ENCODE data around the gene AK8.

AK8 gene

DNA sequence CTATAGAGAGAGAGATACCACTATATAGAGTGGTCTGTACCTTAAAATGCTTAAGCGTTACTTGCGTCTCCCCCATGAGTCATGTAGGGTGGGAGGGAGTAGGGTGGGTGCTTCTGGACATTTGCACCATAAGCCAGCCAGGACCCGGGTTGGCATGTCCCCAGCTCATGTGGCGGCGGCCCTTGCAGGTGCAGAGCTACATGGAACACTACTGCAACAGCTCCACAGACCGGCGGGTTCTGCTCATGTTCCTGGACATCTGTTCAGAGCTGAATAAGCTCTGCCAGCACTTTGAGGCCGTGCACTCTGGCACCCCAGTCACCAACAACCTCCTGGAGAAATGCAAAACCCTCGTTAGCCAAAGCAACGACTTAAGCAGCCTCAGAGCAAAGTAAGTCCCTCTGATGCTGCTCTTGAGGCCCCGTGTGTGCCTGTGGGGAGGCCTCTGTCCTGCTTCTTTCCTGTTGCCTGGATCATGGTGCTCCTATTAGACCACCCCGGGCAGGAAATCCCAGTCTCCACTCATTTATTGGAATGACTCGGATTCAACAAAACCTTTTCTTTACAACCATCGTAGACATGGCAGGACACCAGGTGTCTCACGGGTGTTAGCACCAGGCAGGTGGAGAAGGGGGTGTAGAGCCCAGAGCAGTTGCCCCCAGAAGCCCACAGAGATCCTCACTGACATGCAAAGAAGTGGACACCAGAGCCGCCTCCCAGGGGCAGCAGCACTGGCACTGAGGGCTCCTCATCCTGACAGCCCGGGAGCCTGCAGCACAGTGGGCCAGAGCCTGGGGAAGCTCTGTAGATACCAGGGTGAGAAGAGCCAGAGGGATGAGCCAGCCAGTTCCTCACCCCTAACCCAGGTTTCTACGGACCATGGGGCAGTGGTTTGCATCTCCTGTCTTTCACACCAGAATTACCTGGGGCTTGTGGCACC lies 9.4 kb upstream of the AK8 start:
- DNase-seq (ENCODE audit: low spot score) = no peak

DNA sequence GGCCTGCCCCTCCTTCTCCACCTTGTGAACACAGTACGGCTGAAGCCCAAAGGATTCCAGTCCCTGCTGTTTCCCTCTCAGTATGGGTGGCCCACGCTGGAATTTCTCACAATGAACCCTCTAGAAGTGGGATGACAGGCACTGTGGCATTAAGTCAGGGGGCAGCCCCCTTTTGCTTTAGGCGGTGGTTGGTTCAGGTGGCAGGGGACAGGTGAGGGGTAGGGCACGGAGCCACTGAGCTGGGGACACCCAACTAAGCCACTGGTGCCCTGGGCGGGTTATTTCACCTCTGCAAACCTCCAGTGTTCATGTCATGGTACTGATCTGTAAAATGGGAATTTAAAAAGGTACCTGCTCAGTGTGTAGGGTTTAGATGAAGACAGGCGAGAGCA lies 8.2 kb upstream of the AK8 start:
- DNase-seq (ENCODE audit: low spot score) = no peak

DNA sequence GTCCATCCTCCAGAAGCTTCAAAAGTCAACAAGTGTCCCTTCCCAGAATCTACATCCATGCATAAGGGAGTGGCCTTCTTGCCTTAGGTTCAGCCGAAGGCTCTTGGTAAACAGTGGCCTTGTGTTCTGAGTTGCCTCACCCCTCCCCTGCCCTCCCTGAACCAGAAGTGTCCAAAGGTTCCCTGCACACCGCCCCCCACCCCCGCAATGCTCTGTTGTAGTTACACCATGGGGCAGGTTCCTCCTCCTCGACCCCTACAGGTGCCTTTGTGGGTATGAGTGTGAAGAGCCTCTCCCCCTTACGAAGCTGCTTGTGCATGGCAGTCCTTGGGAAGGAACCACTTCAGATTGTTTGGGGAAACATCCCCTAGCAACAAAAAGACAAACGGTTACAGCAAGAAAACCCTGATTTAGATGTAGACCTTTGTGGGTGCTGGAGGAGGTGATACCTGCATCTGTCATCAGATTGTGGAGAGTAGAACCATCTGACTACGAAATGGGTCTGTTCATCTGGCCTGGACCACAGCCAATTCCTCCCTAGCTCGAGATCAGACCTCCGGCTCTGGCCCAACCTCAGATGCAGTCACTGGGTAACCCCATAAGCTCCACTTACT lies 7.7 kb upstream of the AK8 start:
- DNase-seq (ENCODE audit: low spot score) = no peak

DNA sequence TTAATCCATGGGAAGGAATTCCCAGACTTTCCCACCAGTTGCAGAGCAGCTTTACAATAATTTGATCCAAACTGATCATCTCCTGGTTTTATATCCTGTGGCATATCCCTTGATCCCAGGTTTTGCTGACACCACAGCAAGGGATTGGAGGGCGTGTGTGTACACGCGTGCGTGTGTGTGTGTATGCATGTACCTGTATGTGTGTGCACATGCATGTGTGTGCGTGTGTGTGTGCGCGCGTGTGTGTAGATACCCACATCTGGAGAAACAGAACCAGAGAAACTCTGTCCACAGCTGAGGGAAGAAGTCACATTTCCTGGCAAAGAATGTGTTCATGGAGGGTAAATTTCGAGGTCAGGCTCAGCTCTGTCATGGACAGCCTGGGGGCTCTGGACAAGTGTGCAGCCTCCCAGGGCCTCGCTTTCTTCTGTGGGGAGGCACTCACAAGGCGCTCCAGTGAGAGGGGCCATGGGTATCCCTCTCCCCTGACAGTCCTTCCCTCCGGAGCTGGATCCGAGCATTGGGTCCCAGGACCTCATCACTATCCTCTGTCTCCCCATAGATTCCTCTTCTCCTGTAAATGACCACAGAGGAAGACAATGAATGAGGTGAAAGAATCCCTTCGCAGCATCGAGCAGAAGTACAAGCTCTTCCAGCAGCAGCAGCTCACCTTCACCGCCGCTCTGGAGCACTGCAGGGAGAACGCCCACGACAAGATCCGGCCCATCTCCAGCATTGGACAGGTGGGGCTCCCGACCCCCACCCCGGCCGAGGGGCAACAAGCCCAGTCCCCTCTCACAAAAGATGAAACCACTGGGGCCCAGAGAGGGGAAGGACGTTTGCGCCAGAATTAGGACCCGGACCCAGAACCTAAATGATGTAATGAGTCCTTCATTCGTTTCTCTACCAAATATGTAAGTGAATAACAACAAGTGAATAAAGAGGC lies 5.5 kb upstream of the AK8 start:
- no peak for DNase-seq (ENCODE audit: low spot score)

DNA sequence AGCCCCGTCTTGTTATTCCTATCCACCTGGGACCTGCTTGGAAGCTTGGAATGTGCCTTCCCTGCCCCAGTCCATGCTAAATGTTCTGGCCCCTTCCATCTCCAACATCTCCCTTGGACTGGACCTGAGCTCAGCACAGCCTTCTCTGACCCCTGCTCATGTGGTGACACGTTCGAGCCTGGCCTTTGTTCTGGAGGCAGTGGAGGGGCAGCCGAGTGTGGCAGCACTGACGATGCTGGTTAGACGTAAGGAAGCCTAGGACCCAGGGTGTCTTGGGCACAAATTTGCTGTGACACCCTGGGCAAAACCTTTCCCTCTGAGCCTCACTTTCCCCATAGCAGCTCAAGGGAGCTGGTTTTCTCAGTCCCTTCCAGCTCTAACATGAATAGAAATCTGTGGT lies 4.5 kb upstream of the AK8 start:
- DNase-seq (ENCODE audit: low spot score) = no peak

DNA sequence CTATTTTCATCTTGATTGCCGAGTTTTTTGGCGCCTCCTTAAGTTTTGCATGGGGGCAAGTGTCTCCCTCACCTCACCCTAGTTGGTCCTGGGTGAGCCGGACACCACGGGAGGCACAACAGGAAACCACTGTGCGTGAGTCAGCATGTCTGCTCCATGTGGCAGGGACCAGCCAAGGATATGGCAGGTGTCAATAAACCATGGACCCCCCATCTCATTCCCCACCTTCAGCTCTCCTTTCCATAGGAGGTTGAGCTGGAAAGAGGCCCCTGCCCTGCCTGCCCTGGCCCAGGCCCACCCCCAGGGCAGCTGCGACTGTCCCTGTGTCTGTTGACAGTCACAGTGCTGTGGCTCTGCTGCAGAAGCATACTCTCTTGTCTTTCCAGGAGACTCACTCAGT lies 3.7 kb upstream of the AK8 start:
- DNase-seq (ENCODE audit: low spot score) = no peak

DNA sequence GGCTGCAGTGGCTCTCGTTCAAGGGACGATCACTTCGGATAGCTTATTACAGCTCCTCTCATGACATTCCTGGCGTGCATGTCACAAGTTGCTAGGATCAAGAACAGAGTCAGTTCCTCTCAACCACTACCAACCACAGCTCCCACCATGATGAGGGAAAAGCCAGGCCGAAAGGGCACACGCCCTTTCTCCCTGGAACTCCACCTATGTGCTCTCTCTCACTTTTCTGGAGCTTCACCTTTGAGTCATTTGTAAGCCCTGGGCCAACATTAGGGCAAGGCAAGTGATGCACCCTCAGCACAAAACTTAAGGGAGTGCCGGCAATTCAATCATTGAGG lies 2.2 kb upstream of the AK8 start:
- no peak for DNase-seq (ENCODE audit: low spot score)

DNA sequence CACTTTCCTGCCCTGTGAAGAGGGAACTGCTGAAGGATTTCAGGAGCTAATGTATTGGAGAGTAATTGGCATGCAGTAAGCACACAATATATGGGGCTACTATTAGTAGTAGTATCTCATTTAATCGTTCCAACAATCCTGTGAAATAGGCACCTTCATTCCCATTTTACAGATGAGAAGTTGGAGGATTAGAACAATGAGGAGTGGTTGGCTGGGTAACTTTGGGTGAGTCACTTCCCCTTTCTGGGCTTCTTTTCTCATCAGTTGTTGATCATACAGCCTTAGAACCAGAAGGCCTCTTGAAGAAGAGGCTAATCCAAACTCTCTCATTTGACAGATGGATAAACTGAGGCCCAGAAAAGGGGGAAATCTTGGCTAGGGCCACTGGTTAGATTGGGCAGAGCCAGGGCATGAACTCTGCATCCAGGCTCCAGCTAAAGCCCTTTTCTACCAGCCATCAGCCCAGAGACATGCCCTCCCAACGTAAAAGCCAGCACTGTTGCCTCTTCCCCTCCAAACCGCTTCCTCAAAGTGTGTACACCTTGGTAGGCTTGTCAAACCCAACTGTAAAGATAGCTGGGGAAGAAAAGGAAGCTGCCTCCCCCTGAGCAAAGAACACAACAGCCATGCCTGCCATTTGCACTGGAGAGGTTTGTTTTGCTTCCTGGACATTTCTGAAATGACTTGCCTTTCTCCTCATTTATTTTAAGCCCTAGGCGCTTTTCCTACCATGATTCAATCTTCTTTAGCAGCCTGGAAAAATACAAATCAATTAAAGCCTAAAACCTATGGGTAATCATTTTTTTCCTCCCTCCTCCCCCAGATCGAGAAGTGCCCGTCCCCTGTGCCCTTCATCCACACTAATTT lies 1.6 kb upstream of the AK8 start:
- DNase-seq (ENCODE audit: low spot score) = no peak

DNA sequence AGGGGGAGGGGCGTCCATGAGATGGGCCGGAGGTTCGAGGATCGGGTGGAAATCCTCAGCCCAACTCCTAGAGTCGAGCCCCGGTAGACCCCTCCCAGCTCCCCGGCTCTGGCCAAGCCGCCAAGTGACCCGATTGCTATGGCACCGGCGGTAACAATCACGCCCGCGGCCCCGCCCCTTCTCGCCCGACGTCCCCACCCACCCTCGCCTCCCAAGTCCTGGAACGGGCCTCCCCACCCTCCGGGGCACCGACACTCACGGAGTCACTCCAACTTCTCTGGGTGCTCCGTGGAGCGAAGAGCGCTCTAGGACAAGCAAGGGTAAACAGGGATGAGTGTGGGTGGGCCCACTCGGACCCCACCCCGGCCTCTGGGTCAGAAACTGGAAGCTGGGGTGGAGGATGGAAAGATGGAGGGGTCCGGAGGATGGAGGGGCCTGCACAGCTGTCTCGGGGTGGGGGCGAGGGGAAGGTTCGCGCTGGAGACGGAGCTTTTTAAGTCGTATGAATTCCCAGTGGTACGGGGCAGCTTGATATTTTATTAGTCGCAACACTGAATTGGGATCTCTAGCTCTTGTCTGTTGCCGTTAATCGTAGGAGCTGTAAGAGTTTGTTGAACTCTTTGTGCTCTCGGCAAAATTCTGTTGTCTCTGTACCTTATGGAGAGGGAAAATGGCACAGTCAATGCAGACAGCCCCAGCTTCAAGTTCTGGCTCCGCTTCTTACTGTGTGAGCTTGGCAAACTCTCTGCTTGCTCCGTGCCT lies 792 bp upstream of the AK8 start, which contains the start of gene SPACA9:
Gene SPACA9, plus strand, starts transcription at position 204 of the 762 bp plus-strand sequence. CDS start 5,050 bp downstream, outside the sequence.
- DNase-seq (ENCODE audit: low spot score) = peak; percentile 84

DNA sequence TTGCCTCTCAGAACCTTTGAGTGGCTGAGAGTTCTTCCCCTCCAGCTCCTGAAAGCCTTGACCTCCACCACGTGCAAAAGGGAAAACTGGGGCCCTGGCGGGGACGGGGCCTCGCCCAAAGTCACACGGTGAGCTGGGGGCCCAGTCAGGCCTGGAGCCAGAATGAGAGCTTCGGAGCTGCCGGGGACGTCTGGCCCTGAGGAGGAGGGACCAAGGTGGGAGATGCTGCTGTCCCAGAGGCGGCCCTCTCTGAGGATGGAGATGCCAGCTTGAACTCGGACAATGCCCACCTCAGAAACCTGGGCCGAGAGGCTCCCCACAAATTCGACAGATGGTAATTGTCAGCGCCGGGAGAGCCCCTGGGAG lies 643 bp downstream of the AK8 start:
- DNase-seq (ENCODE audit: low spot score) = no peak

DNA sequence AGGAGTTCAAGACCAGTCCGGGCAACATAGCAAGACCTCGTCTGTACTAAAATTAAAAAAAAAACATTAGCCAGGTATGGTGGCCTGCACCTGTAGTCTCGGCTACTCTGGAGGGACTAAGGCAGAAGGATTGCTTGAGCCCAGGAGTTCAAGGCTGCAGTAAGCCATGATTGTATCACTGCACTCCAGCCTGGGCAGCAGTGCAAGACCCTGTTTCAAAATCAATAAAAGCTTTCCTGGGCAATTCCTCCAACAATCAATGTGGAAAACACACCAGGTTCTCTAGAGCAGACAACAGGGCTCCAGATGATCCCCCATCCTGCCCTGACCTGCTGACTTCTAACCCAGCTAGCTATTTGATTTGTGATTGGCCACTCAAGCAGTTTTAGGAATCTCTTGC lies 1.2 kb downstream of the AK8 start:
- DNase-seq (ENCODE audit: low spot score) = no peak

DNA sequence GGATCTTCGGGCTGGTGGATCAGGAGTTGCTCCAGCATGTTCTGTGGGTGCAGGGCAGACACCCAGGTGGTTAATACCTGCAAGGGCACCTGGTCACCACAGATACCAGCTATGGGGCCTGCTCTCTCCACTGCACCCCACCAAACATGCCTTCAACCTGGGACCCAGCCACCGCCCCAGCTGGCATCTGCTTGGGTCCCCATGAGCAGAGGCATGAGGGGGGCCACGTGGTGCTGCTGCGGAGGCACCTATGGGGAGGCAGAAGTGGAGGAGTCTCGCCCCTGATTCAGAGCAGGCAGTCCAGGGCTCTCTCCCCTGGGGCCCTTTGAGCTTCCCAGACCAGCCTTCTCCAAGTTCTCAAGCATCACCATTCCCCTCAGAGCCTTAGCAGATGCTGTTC lies 2.9 kb downstream of the AK8 start:
- no peak for DNase-seq (ENCODE audit: low spot score)

DNA sequence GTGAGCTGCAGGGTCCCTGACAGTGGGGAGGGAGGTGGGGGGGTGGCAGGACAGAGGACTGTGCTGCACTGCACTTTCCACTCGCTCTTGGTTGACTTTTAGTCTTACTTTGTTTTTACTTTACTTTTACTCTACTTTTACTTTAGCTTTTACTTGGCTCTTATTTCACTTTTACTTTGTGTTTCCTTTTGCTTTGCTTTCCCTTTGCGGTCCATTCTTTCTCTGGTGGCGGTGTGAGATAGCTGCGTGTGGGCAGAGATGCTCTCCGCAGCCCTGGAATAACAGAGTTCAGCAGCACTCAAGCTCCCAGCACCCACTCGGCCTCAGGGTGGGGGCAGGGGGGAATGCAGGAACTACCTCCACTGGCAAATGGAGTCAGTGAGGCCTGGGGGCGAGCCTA lies 4.7 kb downstream of the AK8 start:
- no peak for DNase-seq (ENCODE audit: low spot score)

DNA sequence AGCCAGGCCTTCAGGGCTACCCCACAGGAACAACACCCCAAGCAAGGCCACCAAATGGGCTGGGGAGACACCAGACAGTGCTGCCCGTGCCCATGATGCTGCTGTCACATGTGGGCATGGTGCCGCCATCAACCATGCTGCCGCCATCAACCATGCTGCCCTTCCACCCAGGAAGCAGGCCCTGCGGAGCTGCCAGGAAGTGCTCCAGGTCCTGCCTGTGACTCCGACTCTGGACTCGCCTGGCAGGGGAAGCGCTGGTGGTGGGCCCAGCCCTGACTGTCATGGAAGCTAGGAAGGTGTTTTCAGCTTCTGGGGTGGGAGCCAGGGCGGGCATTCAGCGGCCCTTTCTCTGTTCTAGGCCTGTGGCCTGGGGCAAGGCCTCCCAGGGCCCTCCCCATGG lies 8.8 kb downstream of the AK8 start:
- DNase-seq (ENCODE audit: low spot score) = no peak

DNA sequence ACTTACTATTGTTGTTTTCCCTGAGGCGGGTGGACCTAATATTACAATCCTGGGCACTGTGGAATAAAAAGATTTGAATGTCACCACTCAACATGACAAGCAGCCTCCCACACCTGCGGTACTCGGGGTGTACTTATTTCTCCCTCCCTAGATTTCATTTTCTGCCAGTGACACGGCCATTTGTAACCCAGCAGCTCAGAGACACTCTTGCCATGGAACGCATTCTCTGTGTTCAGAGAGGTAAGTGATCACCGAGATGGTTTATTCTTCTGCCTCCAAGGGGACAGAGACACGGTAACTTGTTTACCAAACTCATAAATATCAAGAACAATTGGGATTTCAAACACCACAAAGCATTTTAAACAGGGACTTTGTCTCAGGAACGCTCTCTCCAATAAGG lies 11.2 kb downstream of the AK8 start:
- DNase-seq (ENCODE audit: low spot score) = no peak

DNA sequence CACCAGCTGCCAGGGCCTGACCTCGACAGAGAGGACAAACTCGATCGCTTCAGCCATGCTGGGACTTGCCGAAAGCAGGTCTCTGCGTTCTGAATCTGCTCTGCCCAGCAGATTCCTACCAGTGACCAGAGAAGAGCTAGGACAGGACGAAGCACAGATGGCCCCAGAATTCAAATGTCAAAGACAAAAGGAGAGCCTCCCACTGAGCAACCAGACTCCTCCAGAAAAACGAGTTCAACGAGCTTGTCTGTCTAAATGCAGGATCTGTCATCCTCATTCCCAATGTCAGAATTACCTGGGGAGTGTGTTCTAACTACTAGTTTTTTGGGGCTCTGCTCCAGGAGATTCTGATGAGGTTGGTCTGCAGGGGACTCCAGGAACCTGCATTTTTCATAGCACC lies 13.4 kb downstream of the AK8 start:
- no peak for DNase-seq (ENCODE audit: low spot score)

DNA sequence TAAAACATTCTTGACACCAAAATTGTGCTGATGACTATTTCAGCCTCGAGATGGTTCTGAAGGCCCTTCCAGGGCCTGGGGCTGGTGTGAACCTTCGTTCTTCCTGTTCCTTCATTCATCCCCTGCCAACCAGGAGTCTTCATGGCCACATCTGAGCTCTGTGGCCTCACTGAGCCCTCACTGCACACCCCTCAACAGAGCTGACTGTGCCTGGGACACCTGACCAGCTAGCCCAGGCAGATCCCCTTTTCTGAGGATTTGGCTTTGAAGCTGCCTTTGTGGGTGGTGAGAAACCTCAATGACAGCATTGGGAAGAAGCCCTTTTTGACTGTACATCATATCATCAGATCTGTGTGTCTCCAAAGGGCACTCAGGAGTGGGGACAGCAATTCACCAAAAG lies 13.8 kb downstream of the AK8 start:
- no peak for DNase-seq (ENCODE audit: low spot score)

DNA sequence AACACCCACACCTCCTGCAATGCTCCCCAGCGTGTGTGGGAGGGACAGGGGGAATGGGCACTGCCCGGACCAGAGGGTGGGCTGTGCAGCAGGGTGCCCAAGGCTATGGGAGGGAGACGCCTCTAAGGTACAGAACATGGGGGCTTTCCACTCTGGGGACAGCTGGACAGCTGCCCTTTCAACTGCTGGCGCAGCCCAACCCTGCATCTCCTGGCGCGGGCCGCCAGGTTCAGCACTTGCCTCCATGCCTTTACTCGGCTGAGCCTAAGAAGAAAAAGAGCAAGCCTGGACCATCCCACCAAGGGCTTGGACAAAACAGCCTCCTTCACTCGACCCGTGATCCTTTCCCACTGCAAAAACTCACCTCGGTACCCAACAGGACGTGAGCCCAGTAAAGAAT lies 15.0 kb downstream of the AK8 start:
- no peak for DNase-seq (ENCODE audit: low spot score)

DNA sequence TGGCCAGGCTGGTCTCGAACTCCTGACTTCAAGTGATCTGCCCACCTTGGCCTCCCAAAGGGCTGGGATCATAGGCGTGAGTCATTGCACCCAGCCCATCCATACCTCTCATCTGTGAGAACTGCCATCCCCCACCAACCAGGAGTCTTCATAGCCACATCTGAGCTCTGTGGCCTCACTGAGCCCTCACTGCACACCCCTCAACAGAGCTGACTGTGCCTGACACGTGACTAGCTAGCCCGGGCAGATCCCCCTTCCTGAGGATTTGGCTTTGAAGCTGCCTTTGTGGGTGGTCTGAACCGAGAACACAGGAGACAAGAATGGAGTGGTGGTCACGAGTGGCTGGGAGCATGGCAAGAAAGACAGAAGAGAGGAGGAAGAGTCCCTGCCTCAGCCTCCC lies 15.6 kb downstream of the AK8 start:
- no peak for DNase-seq (ENCODE audit: low spot score)

DNA sequence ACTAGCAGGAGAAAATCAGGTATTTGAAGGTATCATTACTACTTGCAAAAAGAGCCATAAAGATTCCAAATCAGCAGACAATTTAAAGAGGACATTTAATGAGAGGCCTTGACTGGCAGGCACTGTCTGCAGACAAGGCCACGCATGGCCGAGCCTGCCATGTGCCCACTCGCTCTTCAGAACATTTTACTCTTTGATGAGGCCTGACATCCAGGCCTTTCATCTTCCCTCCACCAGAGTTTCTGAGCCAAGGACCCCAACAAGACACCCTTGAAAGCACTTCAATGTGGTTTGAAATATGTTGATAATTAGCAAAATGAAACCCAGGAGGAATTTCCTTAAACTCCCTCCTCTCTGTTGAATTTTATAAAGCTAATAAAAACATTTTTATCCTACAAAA lies 16.4 kb downstream of the AK8 start:
- no peak for DNase-seq (ENCODE audit: low spot score)

DNA sequence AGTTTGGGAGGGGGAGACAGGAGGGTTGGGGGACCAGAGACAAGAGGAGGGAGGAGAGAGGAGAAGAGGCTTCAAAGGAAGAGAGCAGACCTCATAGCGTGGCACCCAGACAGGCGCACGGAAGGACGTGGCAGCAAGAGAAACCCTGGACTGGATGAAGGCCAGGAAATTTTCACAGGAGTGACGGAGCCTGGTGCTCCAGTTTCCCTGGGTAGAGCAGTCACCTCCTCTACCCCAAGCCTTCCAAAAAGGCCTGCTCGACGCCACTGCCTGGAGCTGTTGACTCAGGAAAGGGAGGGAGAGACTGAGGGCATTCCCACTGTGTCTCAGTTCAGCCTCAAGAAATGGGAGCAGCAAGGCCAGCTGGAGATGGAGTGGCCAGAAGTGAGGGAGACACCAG lies 19.3 kb downstream of the AK8 start:
- no peak for DNase-seq (ENCODE audit: low spot score)
